Activated naive CD4-positive, alpha-beta T cell treated with anti-CD3 and anti-CD28 coated beads, Interleukin-2, amount 50 U/mL, for 16 hours (primary cell): ENCODE data around the gene PTCH1.

Source experiments
- DNase-seq: peaks from one replicate; pipeline ENCODE4 v3.0.0-alpha.2; 2020

Gene PTCH1

DNA sequence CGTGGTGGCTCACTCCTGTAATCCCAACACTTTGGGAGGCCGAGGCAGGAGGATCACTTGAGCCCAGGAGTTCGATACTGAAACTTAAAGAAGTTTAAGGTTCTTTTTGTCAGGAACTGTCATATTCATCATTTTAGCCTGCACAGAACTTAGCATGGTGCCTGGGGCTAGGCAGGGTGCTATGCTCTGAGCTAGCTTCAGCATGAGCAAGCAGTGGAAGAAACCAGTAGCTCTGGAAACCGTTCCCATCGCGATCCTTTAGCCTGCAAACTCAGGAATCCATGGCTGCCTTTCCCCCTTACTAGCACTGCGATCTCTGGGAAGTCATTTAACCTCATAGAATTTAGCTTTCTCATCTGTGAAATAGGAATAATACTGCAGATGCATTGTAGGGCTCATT lies 80.4 kb downstream of the PTCH1 start:
- DNase-seq, result no peak

DNA sequence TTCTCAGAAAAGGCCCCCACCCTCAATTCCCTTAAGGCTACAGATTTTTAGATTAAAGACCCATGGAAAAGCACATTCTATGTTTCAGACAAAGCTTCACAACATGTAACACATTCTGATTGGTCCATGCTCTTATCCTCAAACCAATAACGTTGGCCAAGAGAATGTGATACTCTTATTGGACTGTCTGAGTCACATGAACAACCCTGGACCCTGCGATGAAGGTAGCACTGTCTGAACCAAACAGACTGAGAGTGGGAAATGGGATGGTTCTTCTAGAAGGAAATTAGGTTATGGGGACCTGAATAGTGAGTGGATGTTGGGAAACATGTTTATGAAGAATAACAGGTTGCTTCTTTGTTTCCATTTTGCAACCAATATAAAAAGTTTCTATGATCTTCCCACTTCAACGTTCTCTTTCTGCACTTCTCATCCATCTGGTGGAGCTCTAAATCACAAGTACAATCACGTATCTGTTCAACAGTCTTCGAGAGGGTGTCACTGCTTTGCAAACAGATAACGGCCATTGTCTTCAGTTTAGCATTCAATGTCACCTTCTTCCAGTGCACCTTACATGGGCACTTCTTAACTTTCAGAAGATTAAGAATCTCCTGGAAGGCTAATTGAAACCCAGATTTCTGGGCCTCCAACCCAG lies 81.6 kb downstream of the PTCH1 start:
- DNase-seq, result no peak

DNA sequence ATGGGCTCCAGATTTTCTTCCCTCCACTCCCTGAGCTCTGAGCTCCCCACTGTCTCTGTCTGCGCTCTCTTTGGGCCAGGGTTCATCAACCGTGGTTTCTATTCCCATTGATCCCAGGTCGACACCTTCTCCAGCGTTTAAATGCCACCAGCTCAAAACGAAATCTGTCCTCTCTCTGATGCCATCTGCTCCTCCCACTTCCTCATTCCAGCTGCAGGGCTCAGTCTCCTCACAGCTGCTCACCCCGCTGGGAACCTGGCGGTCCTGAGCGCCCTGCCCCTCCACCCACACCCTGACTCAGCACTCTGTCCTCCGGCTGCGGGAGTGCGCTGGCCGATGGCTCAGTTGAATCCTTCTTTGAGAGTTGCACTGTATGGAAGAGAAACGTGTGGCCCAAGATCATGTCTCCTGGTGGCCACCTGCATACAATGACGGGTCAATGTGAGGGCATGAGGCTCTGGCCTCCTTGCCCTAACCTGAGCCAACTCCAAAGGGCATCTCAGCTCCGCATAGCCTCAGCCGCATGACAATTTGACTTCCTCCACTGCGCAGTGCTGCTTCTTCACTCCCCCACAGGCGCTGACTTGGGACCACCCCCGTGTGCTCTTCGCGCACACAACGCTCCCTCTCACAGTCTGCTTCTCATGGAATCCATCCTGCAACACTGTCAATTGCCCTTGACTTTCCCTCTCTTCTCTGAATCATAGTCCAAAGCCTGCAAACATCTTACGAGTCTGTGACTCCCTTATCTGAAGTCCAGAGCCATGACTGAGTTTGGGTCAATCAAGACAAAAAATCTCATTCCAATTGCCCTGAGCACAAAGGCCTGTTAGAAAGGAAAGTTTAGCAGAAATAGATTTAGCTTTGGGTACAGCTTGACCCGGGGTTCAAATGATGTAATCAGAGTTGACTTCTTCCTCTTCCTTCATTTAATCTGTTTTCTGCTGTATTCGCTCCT lies 82.4 kb downstream of the PTCH1 start:
- no peak for DNase-seq

DNA sequence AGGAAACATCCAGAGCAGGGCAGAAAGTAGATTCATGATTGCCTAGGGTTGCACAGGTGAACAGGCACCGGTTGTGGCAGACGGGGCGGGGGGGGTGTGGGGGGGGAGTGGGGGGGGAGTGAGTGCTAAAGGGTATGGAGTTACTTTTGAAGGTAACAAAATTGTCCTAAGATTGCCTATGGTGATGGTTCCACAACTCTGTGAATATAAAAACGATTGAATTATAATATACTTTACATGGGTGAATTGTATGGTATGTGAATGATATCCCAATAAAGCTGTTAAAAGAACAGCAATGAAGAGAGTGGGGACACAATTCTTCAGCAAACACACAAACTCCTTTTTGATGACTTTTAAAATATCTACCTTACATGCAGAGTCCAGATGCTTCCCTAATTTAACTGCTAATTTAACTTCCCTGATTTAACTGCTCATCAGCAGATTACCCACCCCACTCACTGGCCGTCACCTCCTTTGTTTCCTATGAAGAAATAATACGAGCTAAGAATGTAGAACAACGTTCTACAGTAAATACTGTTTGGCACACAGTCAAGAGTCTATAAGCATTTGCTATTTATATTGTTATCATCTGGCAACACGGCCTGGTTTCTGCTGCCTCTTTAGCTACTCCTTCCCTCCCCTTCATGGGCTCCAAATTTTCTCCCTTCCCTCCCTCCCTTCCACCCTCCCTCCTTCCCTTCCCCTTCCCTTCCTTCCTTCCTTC lies 83.5 kb downstream of the PTCH1 start:
- DNase-seq, result no peak

DNA sequence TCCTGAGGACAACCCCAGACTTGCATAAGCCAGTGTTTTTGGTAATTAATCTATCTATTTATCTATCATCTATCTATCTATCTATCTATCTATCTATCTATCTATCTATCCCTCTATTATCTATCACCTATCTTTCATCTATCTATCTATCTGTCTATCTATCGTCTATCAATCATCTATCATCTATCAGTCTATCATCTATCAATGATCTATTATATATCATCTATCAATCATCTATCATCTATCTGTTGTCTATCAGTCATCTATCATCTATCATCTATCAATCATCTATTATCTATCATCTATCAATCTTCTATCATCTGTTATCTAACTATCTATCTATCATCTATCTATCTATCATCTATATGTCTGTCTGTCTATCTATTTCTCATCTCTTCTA lies 85.5 kb downstream of the PTCH1 start:
- no peak for DNase-seq

DNA sequence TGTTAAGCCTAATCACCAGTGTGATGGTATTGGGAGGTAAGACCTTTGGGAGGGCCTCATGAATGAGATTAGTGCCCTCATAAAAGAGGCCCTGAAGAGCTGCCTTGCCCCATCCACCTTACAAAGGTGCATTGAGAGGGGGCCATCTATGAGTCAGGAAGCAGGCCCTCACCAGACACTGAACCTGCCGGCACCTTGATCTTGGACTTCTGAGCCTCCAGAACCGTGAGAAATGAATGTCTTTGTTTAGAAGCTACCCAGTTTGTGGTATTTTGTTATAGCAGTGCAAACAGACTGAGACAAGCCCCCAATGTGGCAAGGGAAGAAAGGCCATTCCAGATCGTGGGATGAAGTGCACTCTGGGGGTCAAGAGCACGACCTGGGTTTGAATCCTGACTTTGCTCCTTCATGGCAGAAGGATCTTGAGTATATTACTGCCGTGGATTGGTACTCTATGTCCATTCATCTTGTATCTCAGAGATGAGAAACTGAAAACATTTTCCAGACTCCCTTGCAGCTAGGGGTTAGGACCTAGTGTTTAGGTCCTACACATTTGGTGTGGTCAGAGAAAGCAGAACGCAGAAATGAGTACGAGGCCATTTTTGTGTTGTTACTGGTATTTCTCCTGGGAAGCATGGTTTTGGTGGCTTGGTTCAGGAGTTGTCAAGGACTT lies 86.7 kb downstream of the PTCH1 start:
- no peak for DNase-seq

DNA sequence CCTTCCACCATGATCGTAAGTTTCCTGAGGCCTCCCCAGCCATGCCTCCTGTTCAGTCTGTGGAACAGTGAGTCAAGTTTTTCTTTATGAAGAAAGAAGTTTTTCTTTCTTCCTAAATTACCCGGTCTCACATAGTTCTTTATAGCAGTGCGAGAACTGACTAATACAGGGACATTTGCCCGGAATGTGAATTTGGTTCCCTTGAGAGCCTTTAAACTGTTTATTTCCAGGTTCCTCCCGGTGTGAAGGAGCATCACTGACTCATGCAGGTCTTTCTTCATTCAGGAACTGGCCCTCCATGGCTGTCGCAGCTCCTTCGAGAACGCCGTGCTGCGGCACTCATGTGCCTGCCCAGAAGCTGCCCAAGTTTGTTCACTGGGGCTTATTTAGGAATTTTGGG lies 87.7 kb downstream of the PTCH1 start:
- no peak for DNase-seq

DNA sequence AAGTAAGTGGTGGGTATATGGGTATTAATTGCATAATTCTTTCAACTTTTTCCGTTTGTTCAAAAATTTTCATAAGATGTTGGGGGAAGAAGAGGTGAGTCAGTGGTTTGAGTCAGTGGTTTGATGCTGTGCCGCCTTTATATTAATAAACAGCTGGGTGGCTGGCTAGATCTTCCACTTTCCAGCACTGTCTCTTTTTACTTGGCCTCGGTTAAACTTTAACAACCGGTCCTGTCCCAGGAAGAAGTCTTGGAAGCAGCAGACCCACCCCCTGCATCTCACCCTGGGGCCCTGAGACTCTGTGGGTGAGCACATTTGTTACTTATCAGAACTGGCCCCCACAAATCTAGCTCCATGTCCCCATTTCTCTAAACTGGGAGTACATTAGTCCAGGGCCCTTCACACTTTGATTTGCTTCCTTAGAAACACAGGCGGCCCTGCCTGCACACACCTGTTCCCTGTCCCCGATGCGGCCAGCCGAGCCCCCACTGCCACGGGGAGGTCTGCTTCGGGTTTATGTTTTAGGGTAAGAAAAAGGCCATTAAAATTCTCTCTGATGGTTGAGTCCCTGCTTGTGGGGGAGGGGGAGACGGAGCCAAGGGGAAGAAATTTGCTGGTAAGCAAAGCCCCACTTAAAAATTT lies 90.7 kb downstream of the PTCH1 start:
- DNase-seq, result no peak

DNA sequence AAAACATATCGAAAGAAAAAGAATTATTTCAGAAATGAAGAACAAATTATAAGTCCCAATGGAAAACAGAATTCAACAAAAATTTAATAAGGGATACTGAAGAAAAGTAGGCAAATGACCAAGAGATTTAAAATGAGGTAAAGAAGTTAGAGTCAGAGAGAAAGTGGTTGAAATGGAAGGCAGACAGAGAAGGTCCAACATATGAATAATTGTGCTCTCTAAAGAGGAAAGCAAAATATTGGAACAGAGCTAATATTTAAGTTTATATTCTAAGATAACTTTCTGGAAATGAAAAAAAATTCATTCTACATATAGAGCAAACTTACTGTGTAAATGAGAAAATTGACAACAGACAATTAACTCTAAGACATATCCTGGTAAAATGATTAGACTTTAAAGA lies 94.1 kb downstream of the PTCH1 start:
- DNase-seq, result no peak

DNA sequence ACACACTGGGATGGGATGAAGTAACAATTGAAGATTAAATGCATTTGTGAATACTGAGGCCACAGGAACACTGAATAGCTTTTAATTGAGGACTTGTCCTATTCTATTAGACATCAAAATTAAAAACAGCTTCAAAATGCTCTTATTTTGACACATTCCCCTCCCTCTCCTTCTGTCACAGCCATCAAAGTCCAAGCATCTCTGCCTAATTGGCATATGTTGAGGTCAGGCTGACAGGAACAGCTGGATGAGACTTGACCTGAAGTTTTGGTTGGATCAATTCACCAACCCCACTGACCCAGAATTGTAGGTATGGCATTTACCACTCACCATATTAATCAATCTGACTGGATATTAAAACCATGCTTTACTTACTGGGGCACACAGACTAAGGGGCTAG lies 96.3 kb downstream of the PTCH1 start:
- DNase-seq, result no peak

DNA sequence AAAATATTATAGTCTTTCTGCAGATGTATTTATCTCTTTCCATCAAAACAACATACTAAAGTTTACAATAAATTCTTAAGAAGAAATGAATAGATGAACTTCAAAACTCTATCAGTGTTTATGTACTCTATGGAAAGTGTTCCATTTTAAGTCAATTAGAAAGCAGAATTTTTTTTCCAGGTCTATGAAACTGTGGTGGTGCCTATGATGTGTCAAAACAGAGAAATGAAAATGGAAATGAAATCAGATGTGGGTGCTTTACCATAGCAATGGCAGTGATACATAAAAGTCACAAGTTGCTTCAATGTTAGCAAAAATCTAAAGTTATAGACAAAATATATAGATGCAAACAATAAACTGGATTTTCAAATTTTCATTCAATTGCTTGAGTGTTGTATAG lies 97.3 kb downstream of the PTCH1 start:
- DNase-seq, result no peak

DNA sequence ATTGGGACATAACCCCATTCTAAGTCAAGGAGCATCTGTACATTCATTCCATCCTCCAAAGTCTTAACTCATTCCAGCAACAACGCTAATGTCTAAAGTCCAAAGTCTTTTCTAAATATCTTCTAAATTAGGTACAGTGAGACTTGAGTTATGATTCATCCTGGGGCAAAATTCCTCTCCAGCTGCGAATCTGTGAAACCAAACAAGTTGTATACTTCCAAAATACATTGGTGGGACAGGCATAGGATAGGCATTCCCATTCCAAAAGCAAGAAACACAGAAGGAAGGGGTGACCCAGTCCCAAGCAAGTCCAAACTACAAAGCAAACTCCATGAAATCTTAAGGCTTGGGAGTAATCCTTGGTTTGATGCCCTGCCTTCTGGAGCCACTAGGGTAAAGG lies 101.6 kb downstream of the PTCH1 start:
- no peak for DNase-seq

DNA sequence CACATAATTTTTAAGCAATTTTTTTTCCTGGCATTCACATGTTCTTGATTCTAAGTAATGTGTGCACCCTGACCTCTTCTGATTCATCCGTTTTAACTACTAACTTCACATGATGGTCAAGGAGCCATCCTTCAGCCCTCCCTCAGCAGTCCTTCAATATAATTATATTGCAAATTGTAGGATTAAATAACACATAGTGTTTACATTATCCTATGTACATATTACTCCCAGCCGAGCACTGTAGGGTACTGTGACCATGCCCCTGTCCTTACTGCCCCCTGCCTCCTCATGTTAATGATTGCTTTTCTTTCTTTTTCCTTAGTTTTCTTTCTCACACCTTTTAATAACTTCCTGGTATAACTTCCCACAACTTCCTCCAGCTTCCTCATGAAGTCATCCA lies 103.0 kb downstream of the PTCH1 start:
- no peak for DNase-seq

DNA sequence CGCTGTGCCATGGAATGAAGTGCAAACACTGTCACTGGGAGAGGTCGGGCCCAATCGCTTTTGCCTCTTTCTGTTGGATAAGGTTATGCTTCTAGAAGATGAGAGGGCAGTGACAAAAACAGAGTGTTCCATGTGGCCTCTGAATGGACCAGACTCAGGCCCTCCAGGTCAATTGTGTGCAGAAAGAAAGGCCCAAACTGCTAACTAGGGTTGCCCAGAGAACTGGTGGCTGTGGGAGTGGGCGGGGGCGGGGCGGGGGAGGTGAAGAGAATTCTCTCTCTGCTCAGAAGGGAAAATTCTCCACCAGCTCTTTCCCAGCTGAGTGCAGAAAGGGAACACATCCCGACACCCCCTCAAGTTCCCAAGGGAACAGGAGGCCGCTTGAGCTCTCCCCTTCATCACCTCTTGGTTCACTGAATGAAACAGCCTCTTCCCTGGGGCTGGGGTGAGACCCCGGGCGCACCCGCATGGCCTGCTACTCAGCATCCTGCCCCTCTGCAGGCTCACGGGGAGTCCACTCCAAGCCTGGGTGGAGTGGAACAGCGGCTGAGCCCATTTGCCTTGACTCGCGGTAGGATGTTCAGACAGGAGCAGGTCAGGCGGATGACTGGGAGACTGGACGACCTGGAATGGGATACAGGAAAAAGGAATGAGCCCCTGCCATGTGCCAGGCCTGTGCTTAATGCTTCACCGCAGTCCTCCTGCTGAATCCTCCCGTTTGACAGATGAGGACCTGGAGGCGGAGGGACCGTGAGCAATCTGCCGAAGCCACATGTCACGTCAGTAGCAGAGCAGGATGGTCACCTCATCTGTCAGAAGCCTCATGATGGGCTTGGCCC lies 105.5 kb downstream of the PTCH1 start:
- no peak for DNase-seq

DNA sequence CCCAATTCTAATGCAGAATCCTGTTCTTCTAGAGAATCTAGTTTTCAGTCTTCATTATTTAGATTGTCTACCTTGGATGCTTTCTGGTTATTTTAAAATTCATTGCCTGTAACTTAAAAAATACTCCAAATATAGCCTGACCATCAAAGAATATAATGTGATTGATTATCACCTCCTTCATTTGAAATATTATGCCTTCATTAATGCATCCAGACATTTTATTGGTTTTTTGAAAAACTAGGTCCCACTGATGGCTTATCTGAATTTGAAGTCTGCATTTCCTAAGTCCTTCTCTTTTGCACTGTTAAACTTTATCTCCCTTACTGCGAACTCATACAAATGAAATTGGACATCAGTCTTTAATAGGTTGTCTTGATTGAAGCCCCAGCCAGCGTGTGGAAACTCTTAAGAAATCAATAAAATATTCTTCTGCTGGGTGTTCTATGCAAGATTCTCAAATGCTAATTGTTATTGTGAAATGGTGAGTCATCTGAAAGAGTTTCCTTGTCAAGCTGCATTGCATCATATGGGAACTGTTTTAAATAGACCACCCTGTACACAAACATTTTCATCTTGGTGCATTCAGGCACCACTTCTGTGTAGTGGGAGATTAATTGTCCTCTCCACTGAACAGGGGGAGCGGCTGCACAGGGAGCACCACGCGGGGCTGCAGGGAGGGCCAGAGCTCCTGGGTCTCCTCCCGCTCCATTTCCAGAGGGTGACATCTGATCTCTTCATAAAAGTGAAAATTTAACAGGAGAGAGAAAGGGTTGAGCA lies 106.9 kb downstream of the PTCH1 start:
- DNase-seq, result no peak

DNA sequence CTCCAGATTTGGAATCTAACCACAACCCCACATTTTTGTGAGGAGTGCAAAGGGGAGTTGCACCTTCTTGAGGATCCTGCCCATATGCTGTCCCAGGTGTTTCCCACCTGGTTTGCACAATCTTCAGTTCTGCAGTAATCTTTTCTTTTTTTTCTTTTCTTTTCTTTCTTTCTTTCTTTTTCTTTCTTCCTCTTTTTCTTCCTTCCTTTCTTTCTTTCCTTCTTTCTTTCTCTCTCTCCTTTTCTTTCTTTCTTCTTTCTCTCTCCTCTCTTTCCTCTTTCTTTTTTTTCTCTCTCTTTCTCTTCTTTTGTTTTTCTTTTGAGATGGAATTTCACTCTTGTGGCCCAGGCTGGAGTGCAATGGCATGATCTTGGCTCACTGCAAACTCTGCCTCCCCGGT lies 109.2 kb downstream of the PTCH1 start:
- DNase-seq, result no peak

DNA sequence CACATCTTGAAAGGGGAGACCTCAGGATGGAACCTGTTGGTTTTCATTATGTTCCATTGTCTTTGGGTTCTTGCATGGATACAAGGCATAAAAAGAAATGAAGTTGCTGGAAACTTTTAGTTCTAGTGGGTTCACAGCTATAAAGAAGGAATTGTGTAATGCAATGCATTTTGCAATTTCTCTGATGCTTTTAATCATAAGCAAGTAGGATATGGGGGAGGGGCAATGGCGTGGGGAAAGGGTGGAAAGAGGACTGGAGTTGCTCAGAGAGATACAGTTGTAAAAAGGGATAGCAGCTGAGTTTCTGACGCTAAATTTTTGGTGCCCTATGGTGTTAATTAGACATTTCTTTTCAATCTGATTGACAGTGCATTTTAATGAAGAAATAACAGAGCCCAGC lies 110.7 kb downstream of the PTCH1 start:
- DNase-seq, result no peak

DNA sequence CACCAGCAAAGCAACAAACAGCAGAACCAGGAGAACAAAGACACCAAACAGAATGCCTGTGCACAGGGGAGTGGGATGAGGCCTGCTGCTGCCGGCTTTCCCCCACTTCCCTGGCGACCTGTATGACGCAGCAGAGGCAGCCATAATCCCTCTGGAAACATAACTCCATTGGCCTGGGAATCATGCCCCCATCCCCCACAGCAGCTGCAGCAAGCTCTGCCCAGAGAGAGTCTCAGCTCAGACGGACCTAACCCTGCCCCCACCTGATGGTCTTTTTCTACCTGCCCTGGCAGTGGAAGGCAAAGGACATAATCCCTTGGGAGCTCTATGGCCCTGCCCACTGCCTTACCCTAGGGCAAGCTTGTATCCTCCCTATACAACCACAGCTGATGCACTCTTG lies 117.5 kb downstream of the PTCH1 start:
- no peak for DNase-seq
